AG20443 (cell line): ENCODE results near the gene SLC25A38.
A peak's percentile ranks its signal among the peaks of the same experiment; 100 is the strongest.

Experiments
- DNase-seq: peaks from one replicate; pipeline ENCODE4 v3.0.0; 2012; ENCODE audit warnings: low spot score, mixed read lengths

The SLC25A38 gene

GRCh38 chr3:39434574-39434973 is 51.4 kb downstream of the SLC25A38 start:
- DNase-seq: peak; percentile 66

- DNase-seq: no peak
These were observed 52.0 kb downstream of the SLC25A38 start for GRCh38 chr3:39435006-39435748.

DNA sequence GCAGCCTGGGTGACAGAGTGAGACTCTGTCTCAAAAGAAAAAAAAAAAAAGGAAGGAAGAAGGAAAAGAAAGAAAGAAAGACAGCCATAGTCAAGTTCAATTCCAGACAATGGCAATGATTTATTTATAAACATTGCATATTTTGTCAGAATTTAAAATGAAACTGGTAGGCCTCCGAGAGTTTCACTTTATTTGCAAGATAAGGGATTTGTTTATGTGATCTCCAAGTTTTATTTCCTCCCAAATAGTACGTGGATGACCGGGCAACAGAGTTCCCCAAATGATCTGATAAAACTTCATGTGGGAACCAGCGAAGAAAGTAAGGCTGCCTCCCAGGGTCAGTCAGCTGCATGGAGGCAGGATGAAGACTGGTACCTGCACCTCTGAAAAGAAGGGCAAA is 55.7 kb downstream of the SLC25A38 start:
- no peak for DNase-seq

GRCh38 chr3:39440316-39440715 is 57.1 kb downstream of the SLC25A38 start:
- DNase-seq: no peak

DNA sequence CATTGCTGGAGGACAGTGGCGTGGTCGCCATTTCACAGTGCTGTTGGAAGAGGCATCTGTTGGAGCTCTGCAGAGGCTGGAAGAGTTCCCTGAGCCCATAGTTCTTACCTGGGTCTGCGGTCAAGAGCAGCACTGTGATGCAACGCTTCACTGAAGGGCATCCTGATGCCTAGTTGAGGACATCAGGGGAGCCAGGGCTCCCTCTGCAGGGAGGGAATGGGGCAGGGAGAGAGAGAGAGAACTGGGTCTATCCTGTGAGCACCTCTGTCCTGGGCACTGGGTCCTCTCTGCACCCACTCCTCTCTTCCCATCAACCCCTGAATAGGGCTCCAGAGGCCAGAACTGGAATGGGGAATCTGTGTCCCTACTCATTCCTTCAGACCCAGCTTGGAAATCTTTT is 60.4 kb downstream of the SLC25A38 start:
- no peak for DNase-seq

GRCh38 chr3:39445927-39446326 is 62.8 kb downstream of the SLC25A38 start:
- no peak for DNase-seq

DNA sequence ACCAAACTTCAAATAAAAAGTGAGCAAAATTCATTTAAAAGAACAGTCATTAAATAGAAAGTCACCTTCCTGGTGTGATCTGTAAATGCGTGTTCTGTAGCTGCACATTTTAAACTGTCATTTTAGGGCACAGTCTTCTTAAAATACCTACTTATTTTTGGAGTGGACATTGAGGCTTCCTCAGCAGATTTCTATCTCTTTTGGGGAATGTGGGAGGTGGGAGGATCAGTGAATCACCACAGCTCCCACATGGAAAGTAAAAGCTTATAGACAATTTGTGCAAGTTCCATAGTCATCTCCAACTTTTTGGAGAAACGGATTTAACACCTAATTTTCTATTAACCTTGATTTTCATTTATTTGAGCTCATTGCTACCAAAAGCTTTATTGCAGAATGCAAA is 63.3 kb downstream of the SLC25A38 start:
- no peak for DNase-seq
